ENCODE data around the gene OSBPL9. TPM values are rescaled to one million over a fixed set of nuclear protein-coding genes. Genes with fewer than 3 reads are reported as not detected.

The OSBPL9 gene
- total RNA-seq, 1 experiment from 2014 or later, result 188 TPM

GRCh38 chr1:51736702-51737101 is 119.8 kb downstream of the OSBPL9 start:
- Histone ChIP-seq H3K4me3 (no peak overlapping the region), H3K27me3 (ENCODE audit: insufficient read depth, low read depth) (no peaks in the 10 kb centered on the region), H4K20me1 (ENCODE audit: insufficient read depth) (peaks cover 11% of the 10 kb centered on the region; the same call in 1 of the 2 replicates), H3K27ac (peak overlapping the region; percentile 18), H3K79me2 (ENCODE audit: low read depth) (peaks cover 99% of the 10 kb centered on the region), H2AFZ (no peak overlapping the region), H3K9me3 (ENCODE audit: insufficient read depth, low read depth) (no peaks in the 10 kb centered on the region; the same call in 1 of the 2 replicates), H3K36me3 (ENCODE audit: low read depth) (peaks cover 5% of the 10 kb centered on the region; the same call in 1 of the 2 replicates), H3F3A (ENCODE audit: insufficient read depth, low read depth) (peaks cover 47% of the 10 kb centered on the region), H3K4me2 (0 out of 2 replicates have a peak overlapping the region, but pooled peaks have one; percentile 27), H3K9me2 (ENCODE audit: insufficient read depth) (no peaks in the 10 kb centered on the region), H3K4me1 (replicated peaks; ENCODE audit: insufficient read depth) (peaks cover 55% of the 10 kb centered on the region)
- ChIA-PET CTCF (no interaction called here), POLR2A (ENCODE audit: unreplicated experiment) (no interaction called here)
- DNase-seq, result peak; percentile 29 to 64
- intact Hi-C loops (cut with micrococcal nuclease; ENCODE audit: unreplicated experiment), result no loop called here
- no peak for TF ChIP-seq EZH2 (IDR thresholded peaks at IDR 0.05; ENCODE audit: low read depth)
- TF ChIP-seq CTCF (conservative IDR thresholded peaks at IDR 0.05), result no peak
- BruUV-seq (replicated peaks), result no TSS peak

GRCh38 chr1:51738681-51739080 is 121.8 kb downstream of the OSBPL9 start:
- Histone ChIP-seq H3K36me3 (ENCODE audit: low read depth) (peaks cover 5% of the 10 kb centered on the region; the same call in 1 of the 2 replicates), H3K9me3 (ENCODE audit: insufficient read depth, low read depth) (no peaks in the 10 kb centered on the region; the same call in 1 of the 2 replicates), H3K4me2 (no peak overlapping the region), H3K4me3 (no peak overlapping the region), H3K79me2 (ENCODE audit: low read depth) (peaks cover 89% of the 10 kb centered on the region), H2AFZ (no peak overlapping the region), H3K27ac (no peak overlapping the region), H4K20me1 (ENCODE audit: insufficient read depth) (peaks cover 11% of the 10 kb centered on the region; the same call in 1 of the 2 replicates), H3K4me1 (replicated peaks; ENCODE audit: insufficient read depth) (peaks cover 38% of the 10 kb centered on the region), H3K27me3 (ENCODE audit: insufficient read depth, low read depth) (no peaks in the 10 kb centered on the region), H3F3A (ENCODE audit: insufficient read depth, low read depth) (peaks cover 42% of the 10 kb centered on the region), H3K9me2 (ENCODE audit: insufficient read depth) (no peaks in the 10 kb centered on the region)
- ChIA-PET CTCF (no interaction called here), POLR2A (ENCODE audit: unreplicated experiment) (interaction anchor here (0.6 kb wide), 1 partner anchor 209 kb away, joined by 4 read pairs; no protein-coding TSS in a partner anchor)
- DNase-seq, result no peak
- no TSS peak for BruUV-seq (replicated peaks)
- intact Hi-C loops (cut with micrococcal nuclease; ENCODE audit: unreplicated experiment), result no loop called here
- no peak for TF ChIP-seq CTCF (conservative IDR thresholded peaks at IDR 0.05)
- TF ChIP-seq EZH2 (IDR thresholded peaks at IDR 0.05; ENCODE audit: low read depth), result no peak

- POLR2A ChIA-PET (ENCODE audit: unreplicated experiment), result no interaction called here
- H3K4me1 ChIP-seq (replicated peaks; ENCODE audit: insufficient read depth), result peaks cover 23% of the 10 kb centered on the region
- 0 out of 2 replicates have a peak, but pooled peaks cover 4% of the 10 kb centered on the region for H4K20me1 ChIP-seq (ENCODE audit: insufficient read depth)
- intact Hi-C loops (cut with micrococcal nuclease; ENCODE audit: unreplicated experiment), result no loop called here
- TF ChIP-seq EZH2 (IDR thresholded peaks at IDR 0.05; ENCODE audit: low read depth) (no peak), CTCF (conservative IDR thresholded peaks at IDR 0.05) (no peak)
- DNase-seq, result no peak
- H3K9me3 ChIP-seq (ENCODE audit: insufficient read depth, low read depth), result no peaks in the 10 kb centered on the region; the same call in 1 of the 2 replicates
- CTCF ChIA-PET, result no interaction called here
- H2AFZ ChIP-seq, result no peak overlapping the region
- H3K4me2 ChIP-seq, result no peak overlapping the region
- peaks cover 86% of the 10 kb centered on the region for H3K79me2 ChIP-seq (ENCODE audit: low read depth)
- H3F3A ChIP-seq (ENCODE audit: insufficient read depth, low read depth), result peaks cover 31% of the 10 kb centered on the region
- H3K9me2 ChIP-seq (ENCODE audit: insufficient read depth), result no peaks in the 10 kb centered on the region
- no TSS peak for BruUV-seq (replicated peaks)
- no peak overlapping the region for H3K27ac ChIP-seq
- H3K4me3 ChIP-seq, result no peak overlapping the region
- H3K27me3 ChIP-seq (ENCODE audit: insufficient read depth, low read depth), result no peaks in the 10 kb centered on the region
- peaks cover 5% of the 10 kb centered on the region; the same call in 1 of the 2 replicates for H3K36me3 ChIP-seq (ENCODE audit: low read depth)
These were observed 123.8 kb downstream of the OSBPL9 start for GRCh38 chr1:51740652-51741051.
